Coronary artery (tissue), 2 donors: Measurements from ENCODE around the gene SFTPB.

Experiments
- DNase-seq: peaks from one replicate; pipeline ENCODE4 v3.0.0-alpha.2; 2017; ENCODE audit warnings: low spot score
- H3K27ac ChIP-seq, 2 donors: fragments of 200-600 bp; sonication (generic); one replicate each; pipeline ENCODE4 v1.5.1; 2016 to 2019
- H3K4me3 ChIP-seq: fragments of 200-600 bp; sonication (generic); 2 replicates; pipeline ENCODE4 v1.5.1; 2016; ENCODE audit warnings: mild to moderate bottlenecking, moderate library complexity
- TF ChIP-seq, protein P1 (sequence below): fragments of 200-600 bp; sonication (generic); IDR thresholded peaks from one replicate; pipeline ENCODE4 v1.5.1; 2019; ENCODE audit warnings: antibody characterized with exemption

SFTPB gene

DNA sequence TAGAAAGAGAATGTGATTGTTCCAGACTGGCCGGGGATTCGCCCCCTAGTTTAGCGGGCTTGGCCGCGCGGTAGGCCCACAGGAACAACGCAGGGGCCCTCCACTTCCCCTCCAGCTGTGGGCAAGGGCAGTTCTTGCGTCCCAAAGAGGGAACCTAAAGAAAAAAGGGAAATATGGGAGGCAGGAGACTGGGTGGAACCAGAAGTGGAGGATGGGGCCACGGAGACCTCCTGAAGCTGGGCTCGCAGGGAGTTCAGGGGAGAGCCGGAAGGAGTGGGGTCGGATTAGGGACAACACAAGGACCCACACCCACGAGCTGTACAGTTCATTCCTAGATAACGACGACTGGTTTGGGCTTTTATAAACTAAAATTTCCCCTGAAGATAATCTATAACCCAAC is 44.3 kb upstream of the SFTPB start:
- no peak for DNase-seq
- peak overlapping the region; percentile 61 to 84 for H3K27ac ChIP-seq
- TF ChIP-seq, protein P1, sequence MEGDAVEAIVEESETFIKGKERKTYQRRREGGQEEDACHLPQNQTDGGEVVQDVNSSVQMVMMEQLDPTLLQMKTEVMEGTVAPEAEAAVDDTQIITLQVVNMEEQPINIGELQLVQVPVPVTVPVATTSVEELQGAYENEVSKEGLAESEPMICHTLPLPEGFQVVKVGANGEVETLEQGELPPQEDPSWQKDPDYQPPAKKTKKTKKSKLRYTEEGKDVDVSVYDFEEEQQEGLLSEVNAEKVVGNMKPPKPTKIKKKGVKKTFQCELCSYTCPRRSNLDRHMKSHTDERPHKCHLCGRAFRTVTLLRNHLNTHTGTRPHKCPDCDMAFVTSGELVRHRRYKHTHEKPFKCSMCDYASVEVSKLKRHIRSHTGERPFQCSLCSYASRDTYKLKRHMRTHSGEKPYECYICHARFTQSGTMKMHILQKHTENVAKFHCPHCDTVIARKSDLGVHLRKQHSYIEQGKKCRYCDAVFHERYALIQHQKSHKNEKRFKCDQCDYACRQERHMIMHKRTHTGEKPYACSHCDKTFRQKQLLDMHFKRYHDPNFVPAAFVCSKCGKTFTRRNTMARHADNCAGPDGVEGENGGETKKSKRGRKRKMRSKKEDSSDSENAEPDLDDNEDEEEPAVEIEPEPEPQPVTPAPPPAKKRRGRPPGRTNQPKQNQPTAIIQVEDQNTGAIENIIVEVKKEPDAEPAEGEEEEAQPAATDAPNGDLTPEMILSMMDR = no peak
- no peak overlapping the region for H3K4me3 ChIP-seq

DNA sequence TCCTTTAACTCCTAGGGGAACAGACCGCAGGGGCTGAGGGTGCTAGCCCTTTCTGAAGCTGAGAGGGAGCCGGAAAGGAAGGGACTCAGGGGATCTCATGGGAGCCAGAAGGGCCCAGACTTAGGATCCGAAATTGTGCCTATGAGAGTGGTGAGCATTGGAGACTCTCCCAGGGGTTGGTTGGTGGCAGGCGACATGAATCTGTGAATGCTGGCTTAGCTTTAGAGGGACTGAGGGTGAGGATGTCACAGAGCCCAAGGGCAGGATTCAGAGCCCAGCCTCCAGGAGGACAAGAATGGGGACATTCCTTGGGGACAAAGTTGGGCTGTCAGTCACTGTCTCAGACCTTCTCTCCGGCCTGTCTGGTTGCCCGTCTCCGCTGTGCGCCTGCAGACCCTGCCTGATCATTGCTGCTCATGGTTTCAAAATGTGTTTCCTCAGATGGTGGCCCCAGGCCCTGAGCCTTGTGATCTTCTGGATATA is 43.6 kb upstream of the SFTPB start:
- DNase-seq = no peak
- TF ChIP-seq, protein P1 = no peak
- Histone ChIP-seq H3K4me3 (no peak overlapping the region), H3K27ac (peak overlapping the region; percentile 56 to 84)

DNA sequence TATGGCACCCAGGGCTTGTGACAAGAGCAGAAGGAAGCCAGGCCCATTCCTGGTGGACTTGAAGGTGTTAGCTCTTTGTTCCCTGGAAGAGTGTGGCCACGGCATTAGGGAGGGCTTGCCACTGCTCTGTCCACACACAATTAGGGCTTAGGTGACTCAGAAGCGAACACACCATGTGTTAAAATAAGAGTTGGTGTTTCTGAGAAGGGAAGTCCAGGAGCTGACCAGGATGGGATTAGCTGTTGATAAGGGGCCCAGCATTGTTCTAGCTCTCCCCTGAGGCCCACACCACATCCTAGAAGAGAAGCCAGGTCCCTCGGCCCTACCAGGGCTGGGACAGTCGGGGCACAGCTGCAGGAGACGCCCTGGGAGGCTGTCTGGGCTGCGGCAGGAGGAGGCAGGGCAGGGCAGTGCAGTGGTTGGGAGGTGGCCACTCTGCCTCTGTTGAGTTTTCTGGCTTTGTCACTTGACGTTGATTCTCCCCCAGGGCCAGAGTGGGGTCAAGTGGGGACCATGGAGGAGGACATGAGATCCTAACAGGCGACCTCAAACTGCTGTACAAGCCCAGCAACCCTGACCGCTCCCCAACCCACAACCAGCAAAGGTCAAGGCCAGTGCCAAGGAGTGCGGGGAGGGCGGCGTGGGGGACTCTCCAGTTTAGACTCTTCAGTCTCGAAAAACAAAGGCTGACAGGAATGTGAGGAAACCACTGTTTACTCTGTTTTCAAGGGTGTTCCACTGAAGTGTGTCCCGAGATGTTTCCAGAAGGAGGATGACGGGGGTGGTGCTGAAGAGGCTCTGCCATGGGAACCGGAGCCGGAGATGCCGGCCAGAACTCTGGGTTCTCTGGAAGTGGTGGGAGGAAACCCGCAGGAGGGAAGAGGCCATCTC is 42.9 kb upstream of the SFTPB start:
- DNase-seq = no peak
- H3K27ac ChIP-seq = peak overlapping the region; percentile 56 to 84
- TF ChIP-seq, protein P1 = no peak
- no peak overlapping the region for H3K4me3 ChIP-seq

DNA sequence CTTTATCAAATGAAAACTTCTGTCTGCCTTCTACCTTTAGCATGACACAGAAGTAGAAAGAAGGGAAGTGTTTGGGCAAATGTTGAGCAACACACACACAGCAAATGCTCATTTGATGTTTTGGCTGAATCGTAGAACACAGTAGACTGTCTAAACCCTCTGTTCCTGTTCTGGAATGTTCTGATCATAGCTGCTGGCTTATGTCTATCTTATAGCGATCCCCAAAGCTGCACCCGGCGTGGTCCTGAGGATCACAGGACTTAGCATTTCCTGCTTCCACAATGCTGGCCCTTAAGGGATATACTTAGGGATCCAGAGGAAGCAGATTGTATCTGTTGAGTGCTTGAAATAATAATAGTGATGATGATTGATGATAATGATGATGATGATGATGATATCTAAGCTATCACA is 41.4 kb upstream of the SFTPB start:
- TF ChIP-seq, protein P1 = no peak
- Histone ChIP-seq H3K27ac (peak overlapping the region; percentile 56 to 84), H3K4me3 (no peak overlapping the region)
- no peak for DNase-seq

DNA sequence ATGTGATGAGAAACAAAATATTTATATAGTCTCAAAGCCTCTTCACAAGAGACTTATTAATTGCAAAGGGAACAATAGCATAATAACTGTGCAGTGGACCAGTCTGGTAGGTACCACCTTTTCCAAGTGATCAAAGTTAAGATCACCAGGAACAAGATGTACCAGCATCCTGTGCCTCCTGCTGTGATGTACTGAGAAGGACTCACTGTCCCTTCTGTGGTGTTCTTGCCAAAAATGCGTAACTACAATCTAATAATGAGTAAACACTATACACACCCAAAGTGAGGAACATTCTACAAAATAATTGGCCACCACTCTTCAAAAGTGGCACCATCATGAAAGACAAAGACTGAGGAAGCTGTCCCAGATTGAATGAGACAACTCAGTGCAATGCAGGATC is 40.6 kb upstream of the SFTPB start:
- Histone ChIP-seq H3K4me3 (no peak overlapping the region), H3K27ac (peak overlapping the region in 1 of 2 donors; percentile 84)
- TF ChIP-seq, protein P1 = no peak
- DNase-seq = no peak

DNA sequence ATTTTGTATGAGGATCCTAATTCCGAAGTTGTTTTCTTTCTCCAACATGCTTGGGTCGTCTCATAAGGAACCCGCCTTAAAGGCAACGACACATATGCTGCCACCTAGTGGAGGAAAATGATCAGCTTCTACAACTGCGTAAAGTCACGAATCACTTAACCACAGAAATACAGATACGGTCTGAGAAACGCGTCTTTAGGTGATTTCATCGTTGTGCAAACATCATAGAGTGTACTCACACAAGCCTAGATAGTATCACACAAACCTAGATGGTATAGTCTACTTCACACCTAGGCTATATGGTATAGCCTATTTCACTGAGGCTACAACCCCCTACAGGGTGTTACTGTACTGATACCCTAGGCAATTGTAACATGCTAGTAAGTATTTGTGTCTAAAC is 39.3 kb upstream of the SFTPB start:
- DNase-seq = no peak
- H3K4me3 ChIP-seq = no peak overlapping the region
- TF ChIP-seq, protein P1 = peak; percentile 77
- peak overlapping the region; percentile 63 to 86 for H3K27ac ChIP-seq
